ENCODE measurements around the gene LSM7.
A peak's percentile ranks its signal among the peaks of the same experiment; 100 is the strongest.

The LSM7 gene

DNA sequence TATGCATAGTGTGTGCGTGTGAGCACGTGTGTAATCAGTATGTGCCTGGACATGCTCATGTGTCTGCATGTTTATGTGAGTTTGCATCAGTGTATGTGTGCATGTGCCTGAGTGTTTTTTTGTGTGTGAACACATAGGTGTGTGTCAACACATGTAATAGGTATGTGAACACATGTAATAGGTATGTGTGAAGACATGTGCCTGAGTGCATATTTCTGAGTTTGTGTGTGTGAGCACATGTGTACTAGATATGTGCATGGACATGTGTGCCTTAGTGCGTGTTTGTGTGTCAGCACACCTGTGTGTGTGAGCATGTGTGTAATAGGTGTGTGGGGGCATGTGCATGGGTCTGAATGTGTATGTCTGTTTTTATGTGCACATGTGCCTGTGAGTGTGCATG lies 7.5 kb upstream of the LSM7 start:
- Histone ChIP-seq H3K4me3 (ENCODE audit: low read depth, low read length) (no peak overlapping the region), H3K9ac (ENCODE audit: low read length) (no peak overlapping the region), H3K9me3 (ENCODE audit: control insufficient read depth, insufficient read depth, low read depth, low read length) (no peaks in the 10 kb centered on the region), H3K36me3 (ENCODE audit: control insufficient read depth, insufficient read depth, low read length) (peaks cover 6% of the 10 kb centered on the region), H3K27me3 (ENCODE audit: control insufficient read depth, insufficient read depth, low read length) (no peaks in the 10 kb centered on the region), H3K4me1 (ENCODE audit: control insufficient read depth, insufficient read depth, low read length) (peaks cover 7% of the 10 kb centered on the region; the same call in 1 of the 2 replicates), H3K27ac (ENCODE audit: low read depth, low read length) (no peak overlapping the region)

DNA sequence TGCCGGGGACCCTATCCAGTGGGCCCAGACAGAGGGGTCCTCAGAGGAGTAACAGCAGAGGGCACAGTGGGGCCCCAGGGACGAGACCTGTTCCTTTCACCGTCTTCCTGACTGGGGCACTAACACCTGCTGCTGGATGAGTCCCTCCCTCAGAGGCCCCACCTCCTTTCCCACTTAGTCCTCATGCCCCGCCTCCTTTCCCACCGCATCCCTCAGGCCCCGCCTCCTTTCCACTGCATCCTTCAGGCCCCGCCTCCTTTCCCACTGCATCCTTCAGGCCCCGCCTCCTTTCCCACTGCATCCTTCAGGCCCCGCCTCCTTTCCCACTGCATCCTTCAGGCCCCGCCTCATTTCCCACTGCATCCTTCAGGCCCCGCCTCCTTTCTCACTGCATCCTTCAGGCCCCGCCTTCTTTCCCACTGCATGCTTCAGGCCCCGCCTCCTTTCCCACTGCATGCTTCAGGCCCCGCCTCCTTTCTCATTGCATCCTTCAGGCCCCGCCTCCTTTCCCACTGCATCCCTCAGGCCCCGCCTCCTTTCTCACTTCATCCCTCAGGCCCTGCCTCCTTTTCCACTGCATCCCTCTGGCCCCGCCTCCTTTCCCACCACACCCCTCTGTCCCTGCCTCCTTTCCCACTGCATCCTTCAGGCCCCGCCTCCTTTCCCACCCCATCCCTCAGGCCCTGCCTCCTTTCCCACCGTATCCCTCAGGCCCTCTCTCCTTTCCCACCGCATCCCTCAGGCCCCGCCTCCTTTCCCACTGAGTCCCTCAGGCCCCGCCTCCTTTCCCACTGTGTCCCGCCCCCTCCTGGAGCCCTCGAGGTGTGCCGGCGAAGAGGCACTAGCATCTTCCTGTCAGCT lies 6.8 kb upstream of the LSM7 start:
- peaks cover 14% of the 10 kb centered on the region; the same call in 1 of the 2 replicates for H3K4me1 ChIP-seq (ENCODE audit: control insufficient read depth, insufficient read depth, low read length)
- peaks cover 6% of the 10 kb centered on the region for H3K36me3 ChIP-seq (ENCODE audit: control insufficient read depth, insufficient read depth, low read length)

DNA sequence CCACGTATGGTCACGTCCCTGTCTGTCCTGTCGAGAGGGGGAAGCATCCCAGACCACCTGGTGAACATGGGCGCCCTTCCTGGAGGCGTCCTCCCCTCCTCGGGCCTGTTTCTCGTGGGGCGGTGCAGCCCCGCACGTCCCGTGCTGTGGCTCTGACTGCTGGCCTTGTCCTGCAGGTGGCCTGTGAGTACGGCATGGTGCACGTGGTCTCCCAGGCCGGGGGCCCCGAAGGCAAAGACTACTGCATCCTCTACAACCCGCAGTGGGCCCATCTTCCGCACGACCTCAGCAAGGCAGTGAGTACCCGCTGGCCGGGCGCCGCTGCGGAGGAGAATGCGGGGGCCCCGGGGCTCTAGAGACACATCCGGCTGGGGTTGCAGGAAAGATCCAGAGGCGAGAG lies 6.0 kb upstream of the LSM7 start:
- H3K36me3 ChIP-seq (ENCODE audit: control insufficient read depth, insufficient read depth, low read length), result no peaks in the 10 kb centered on the region; the same call in 1 of the 2 replicates
- H3K9me3 ChIP-seq (ENCODE audit: control insufficient read depth, insufficient read depth, low read depth, low read length), result no peaks in the 10 kb centered on the region
- H3K9ac ChIP-seq (ENCODE audit: low read length), result no peak overlapping the region
- H3K27me3 ChIP-seq (ENCODE audit: control insufficient read depth, insufficient read depth, low read length), result no peaks in the 10 kb centered on the region
- peaks cover 18% of the 10 kb centered on the region; the same call in 1 of the 2 replicates for H3K4me1 ChIP-seq (ENCODE audit: control insufficient read depth, insufficient read depth, low read length)
- H3K27ac ChIP-seq (ENCODE audit: low read depth, low read length), result no peak overlapping the region
- H3K4me3 ChIP-seq (ENCODE audit: low read depth, low read length), result no peak overlapping the region

More for the DNA sequence above, 6.8 kb upstream of the LSM7 start:
- H3K27ac ChIP-seq (ENCODE audit: low read depth, low read length), result no peak overlapping the region
- H3K9me3 ChIP-seq (ENCODE audit: control insufficient read depth, insufficient read depth, low read depth, low read length), result no peaks in the 10 kb centered on the region
- no peak overlapping the region for H3K9ac ChIP-seq (ENCODE audit: low read length)
- H3K27me3 ChIP-seq (ENCODE audit: control insufficient read depth, insufficient read depth, low read length), result no peaks in the 10 kb centered on the region
- no peak overlapping the region for H3K4me3 ChIP-seq (ENCODE audit: low read depth, low read length)

- Histone ChIP-seq H3K36me3 (ENCODE audit: control insufficient read depth, insufficient read depth, low read length) (no peaks in the 10 kb centered on the region; the same call in 1 of the 2 replicates), H3K4me1 (ENCODE audit: control insufficient read depth, insufficient read depth, low read length) (peaks cover 21% of the 10 kb centered on the region; the same call in 1 of the 2 replicates), H3K9ac (ENCODE audit: low read length) (no peak overlapping the region), H3K27ac (ENCODE audit: low read depth, low read length) (no peak overlapping the region), H3K27me3 (ENCODE audit: control insufficient read depth, insufficient read depth, low read length) (no peaks in the 10 kb centered on the region), H3K9me3 (ENCODE audit: control insufficient read depth, insufficient read depth, low read depth, low read length) (no peaks in the 10 kb centered on the region), H3K4me3 (ENCODE audit: low read depth, low read length) (no peak overlapping the region)
Measured at GRCh38 chr19:2333807-2334211, 5.4 kb upstream of the LSM7 start.

DNA sequence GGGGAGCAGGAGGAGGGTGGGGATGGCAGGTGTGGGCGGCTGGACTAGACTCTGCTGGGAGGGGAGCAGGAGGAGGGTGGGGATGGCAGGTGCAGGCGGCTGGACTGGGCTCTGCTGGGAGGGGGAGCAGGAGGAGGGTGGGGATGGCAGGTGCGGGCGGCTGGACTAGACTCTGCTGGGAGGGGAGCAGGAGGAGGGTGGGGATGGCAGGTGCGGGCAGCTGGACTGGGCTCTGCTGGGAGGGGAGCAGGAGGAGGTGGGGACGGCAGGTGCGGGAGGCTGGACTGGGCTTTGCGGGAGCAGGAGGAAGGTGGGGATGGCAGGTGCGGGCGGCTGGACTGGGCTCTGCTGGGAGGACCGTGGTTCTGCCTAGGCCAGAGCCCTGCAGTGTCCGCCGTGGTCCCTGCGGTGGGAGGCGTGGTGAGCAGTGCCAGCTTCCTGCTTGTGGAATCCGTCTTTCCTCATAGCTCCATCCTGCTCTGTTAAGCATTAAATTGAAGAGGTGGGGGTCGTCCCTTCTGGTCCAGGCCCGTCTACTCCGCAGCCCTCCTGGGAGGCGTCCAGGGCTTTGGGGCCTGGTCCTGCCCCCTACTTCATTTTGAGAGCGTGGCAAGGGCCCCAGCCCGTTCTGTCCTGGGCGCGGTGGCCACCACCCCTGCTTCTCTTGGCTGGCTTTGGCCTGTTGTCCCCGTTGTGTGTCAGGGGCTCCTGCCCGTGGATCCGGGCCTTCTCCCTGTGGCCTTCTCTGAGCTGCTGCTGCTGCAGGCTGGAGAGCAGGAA lies 4.8 kb upstream of the LSM7 start:
- no peaks in the 10 kb centered on the region for H3K27me3 ChIP-seq (ENCODE audit: control insufficient read depth, insufficient read depth, low read length)
- no peaks in the 10 kb centered on the region; the same call in 1 of the 2 replicates for H3K36me3 ChIP-seq (ENCODE audit: control insufficient read depth, insufficient read depth, low read length)
- H3K4me1 ChIP-seq (ENCODE audit: control insufficient read depth, insufficient read depth, low read length), result peaks cover 21% of the 10 kb centered on the region; the same call in 1 of the 2 replicates
- H3K4me3 ChIP-seq (ENCODE audit: low read depth, low read length), result no peak overlapping the region
- no peak overlapping the region for H3K9ac ChIP-seq (ENCODE audit: low read length)
- no peak overlapping the region for H3K27ac ChIP-seq (ENCODE audit: low read depth, low read length)
- H3K9me3 ChIP-seq (ENCODE audit: control insufficient read depth, insufficient read depth, low read depth, low read length), result no peaks in the 10 kb centered on the region

DNA sequence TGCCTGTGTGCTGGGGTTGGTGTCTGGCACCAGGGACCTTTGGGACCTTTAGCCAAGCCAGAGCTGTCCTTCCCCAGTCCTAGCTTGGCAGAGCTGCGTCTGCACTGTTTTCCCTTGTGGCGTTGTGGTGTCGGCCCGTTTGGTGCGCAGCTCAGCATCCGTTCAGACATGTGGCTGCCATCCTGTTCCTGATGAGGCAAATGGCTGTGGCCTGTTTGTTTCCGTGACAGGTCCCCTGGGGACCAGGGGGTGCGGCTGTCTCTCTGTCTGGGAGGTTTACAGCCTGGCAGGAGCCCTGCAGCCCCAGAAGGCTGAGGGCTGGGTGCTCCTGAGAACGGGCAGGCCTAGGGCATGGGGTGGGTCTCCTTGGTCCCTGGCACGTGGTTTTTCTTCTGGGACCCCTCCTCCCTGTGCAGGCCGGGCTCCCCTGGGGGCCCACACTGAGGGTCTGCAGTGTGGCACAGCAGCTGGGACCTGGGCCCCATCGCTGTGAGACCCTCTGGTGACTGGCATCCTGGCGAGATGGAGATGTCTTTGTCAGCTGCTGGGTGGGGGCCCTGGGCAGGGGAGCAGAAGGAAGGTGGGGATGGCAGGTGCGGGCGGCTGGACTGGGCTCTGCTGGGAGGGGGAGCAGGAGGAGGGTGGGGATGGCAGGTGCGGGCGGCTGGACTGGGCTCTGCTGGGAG lies 4.1 kb upstream of the LSM7 start:
- no peak overlapping the region for H3K4me3 ChIP-seq (ENCODE audit: low read depth, low read length)
- H3K27ac ChIP-seq (ENCODE audit: low read depth, low read length), result no peak overlapping the region
- H3K9me3 ChIP-seq (ENCODE audit: control insufficient read depth, insufficient read depth, low read depth, low read length), result no peaks in the 10 kb centered on the region
- H3K4me1 ChIP-seq (ENCODE audit: control insufficient read depth, insufficient read depth, low read length), result peaks cover 22% of the 10 kb centered on the region
- no peaks in the 10 kb centered on the region; the same call in 1 of the 2 replicates for H3K36me3 ChIP-seq (ENCODE audit: control insufficient read depth, insufficient read depth, low read length)
- no peak overlapping the region for H3K9ac ChIP-seq (ENCODE audit: low read length)
- no peaks in the 10 kb centered on the region for H3K27me3 ChIP-seq (ENCODE audit: control insufficient read depth, insufficient read depth, low read length)

GRCh38 chr19:2331601-2332246 lies 3.3 kb upstream of the LSM7 start:
- Histone ChIP-seq H3K9ac (ENCODE audit: low read length) (no peak overlapping the region), H3K4me3 (ENCODE audit: low read depth, low read length) (no peak overlapping the region), H3K9me3 (ENCODE audit: control insufficient read depth, insufficient read depth, low read depth, low read length) (no peaks in the 10 kb centered on the region), H3K27me3 (ENCODE audit: control insufficient read depth, insufficient read depth, low read length) (no peaks in the 10 kb centered on the region), H3K4me1 (ENCODE audit: control insufficient read depth, insufficient read depth, low read length) (peaks cover 25% of the 10 kb centered on the region), H3K27ac (ENCODE audit: low read depth, low read length) (peak overlapping the region; percentile 10; the same call in 1 of the 2 replicates), H3K36me3 (ENCODE audit: control insufficient read depth, insufficient read depth, low read length) (peaks cover 4% of the 10 kb centered on the region)

DNA sequence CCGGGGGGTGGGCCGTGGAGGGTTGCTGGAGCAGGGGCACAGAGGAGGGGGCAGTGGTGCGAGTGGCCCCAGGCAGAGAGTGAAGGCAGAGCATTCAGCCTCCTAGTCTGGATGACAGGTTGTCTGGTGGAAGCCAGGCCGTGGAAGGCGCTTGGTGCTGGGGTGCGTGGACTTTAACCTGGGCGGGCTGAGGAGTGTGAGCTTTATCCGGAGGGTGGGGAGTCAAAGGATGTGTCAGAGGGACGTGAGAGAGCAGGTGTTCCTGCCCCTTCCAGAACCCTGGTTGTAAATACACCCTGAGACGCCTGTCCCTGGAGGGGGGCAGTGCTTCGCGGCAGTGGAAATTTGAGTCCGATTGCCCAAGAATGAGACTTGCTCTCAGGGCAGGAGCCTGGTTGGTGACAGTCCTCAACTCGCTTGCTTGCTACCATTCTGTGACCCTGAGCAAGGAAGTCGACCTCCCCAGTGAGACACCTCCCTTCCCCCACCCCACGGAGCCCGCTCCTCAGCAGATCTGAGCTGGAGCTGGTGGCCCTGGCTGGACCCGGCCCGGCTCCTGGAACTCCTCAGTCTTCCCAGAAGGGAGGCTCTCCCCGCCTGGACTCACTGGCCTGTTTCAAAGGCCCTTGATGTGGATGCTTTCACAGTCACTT lies 2.4 kb upstream of the LSM7 start:
- Histone ChIP-seq H3K27ac (ENCODE audit: low read depth, low read length) (no peak overlapping the region; the same call in 1 of the 2 replicates), H3K4me1 (ENCODE audit: control insufficient read depth, insufficient read depth, low read length) (peaks cover 25% of the 10 kb centered on the region), H3K9me3 (ENCODE audit: control insufficient read depth, insufficient read depth, low read depth, low read length) (no peaks in the 10 kb centered on the region), H3K36me3 (ENCODE audit: control insufficient read depth, insufficient read depth, low read length) (peaks cover 10% of the 10 kb centered on the region), H3K9ac (ENCODE audit: low read length) (no peak overlapping the region), H3K4me3 (ENCODE audit: low read depth, low read length) (no peak overlapping the region), H3K27me3 (ENCODE audit: control insufficient read depth, insufficient read depth, low read length) (no peaks in the 10 kb centered on the region)

GRCh38 chr19:2330255-2330631 lies 1.9 kb upstream of the LSM7 start:
- Histone ChIP-seq H3K36me3 (ENCODE audit: control insufficient read depth, insufficient read depth, low read length) (peaks cover 15% of the 10 kb centered on the region), H3K4me3 (ENCODE audit: low read depth, low read length) (no peak overlapping the region), H3K27ac (ENCODE audit: low read depth, low read length) (no peak overlapping the region), H3K9ac (ENCODE audit: low read length) (no peak overlapping the region), H3K4me1 (ENCODE audit: control insufficient read depth, insufficient read depth, low read length) (peaks cover 25% of the 10 kb centered on the region), H3K9me3 (ENCODE audit: control insufficient read depth, insufficient read depth, low read depth, low read length) (no peaks in the 10 kb centered on the region), H3K27me3 (ENCODE audit: control insufficient read depth, insufficient read depth, low read length) (no peaks in the 10 kb centered on the region)

DNA sequence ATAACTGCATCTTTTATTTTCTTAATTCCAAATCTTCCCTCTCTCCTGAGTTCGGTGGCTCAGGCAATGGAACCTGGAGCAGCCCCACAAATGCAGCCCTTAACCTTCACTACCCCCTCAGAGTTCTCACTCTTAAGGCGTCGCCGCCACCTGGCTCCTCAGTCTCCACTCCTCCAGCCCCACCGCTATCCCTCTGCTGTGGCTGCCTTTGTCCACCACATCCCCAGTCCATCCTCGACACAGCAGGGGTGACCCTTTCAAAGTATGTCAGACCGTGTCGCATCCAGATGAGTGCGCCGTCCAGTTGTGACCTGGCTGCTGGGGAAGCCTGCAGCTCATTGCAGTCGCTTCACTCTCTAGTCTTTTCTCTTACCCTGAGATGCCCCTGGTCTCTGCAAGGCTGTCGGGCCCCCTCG lies 1.1 kb upstream of the LSM7 start:
- no peaks in the 10 kb centered on the region for H3K27me3 ChIP-seq (ENCODE audit: control insufficient read depth, insufficient read depth, low read length)
- no peaks in the 10 kb centered on the region for H3K9me3 ChIP-seq (ENCODE audit: control insufficient read depth, insufficient read depth, low read depth, low read length)
- peak overlapping the region; percentile 87 for H3K4me3 ChIP-seq (ENCODE audit: low read depth, low read length)
- peaks cover 25% of the 10 kb centered on the region for H3K4me1 ChIP-seq (ENCODE audit: control insufficient read depth, insufficient read depth, low read length)
- H3K27ac ChIP-seq (ENCODE audit: low read depth, low read length), result no peak overlapping the region
- peaks cover 22% of the 10 kb centered on the region for H3K36me3 ChIP-seq (ENCODE audit: control insufficient read depth, insufficient read depth, low read length)
- H3K9ac ChIP-seq (ENCODE audit: low read length), result peak overlapping the region; percentile 84
